ENCODE measurements around the gene CTTNBP2NL.
"Not testable (repeated sequence)": the region's sequence is repeated elsewhere in the genome, so short reads cannot be mapped to it uniquely, and the experiment has no call there.

Gene CTTNBP2NL

DNA sequence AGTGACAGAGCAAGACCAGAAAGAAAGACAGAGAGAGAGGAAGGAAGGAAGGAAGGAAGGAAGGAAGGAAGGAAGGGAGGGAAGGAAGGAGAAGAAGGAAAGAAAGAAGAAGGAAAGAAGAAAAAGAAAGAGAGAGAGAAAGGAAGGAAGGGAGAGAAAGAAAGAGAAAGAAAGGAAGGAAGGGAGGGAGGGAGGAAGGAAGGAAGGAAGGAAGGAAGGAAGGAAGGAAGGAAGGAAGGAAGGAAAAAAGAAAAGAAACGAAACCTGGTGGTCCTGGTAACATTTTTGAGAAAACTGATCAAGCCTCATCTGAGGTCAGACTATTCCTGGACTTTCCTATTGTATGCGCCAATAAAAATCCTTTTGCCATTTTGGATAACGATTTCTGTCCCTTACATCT lies 8.2 kb upstream of the CTTNBP2NL start:
- no peak for DNase-seq

DNA sequence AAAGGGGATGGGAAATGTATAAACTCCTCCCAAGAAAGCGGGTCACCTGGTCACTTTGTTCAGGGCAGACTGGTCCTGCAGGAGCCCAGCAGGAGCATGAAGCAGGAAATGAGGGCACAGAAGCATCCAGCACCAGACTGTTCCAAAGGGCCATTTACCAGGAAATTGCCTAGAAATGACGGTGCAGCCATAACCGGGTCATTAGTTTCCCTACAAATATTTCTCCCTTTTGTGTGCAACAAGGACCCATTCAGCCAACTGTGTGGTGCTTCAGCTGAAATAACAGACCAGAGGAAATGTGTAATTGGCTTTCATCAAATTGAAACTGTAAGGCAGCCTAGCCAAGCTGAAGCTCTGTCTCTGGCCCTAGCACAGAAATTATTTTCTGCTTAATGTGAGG lies 7.6 kb upstream of the CTTNBP2NL start:
- DNase-seq, result no peak

DNA sequence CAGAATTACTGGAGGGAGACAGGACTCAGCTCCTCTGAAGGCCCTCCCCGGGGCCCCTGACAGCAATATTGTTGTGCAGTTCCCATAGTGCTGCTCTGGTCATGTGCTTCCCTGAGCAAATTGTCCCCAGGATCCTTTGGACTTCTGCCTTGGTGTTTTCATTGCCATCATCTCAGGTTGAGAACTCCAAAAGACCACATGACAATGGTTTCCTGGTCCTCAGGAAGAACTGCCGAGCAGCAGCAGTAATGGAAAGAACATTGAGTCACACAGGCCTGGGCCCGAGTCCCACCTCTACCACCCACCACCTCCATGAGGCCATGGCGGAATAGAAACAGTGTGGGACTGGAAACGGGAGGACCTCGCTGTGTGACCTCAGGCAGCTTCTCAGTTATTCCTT lies 6.3 kb upstream of the CTTNBP2NL start:
- no peak for DNase-seq

DNA sequence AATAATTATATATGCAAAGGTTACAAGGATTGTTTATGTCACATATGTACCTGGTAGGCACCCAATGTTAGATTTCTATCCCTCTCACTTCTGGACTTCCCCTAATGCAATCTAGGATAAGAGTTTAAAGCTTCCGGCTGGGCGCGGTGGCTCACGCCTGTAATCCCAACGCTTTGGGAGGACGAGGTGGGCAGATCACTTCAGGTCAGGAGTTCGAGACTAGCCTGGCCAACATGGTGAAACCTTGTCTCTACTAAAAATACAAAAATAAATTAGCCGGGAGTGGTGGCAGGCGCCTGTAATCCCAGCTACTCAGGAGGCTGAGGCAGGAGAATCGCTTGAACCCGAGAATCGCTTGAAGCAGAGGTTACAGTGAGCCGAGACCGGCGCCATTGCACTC lies 5.7 kb upstream of the CTTNBP2NL start:
- not testable (repeated sequence) for DNase-seq

DNA sequence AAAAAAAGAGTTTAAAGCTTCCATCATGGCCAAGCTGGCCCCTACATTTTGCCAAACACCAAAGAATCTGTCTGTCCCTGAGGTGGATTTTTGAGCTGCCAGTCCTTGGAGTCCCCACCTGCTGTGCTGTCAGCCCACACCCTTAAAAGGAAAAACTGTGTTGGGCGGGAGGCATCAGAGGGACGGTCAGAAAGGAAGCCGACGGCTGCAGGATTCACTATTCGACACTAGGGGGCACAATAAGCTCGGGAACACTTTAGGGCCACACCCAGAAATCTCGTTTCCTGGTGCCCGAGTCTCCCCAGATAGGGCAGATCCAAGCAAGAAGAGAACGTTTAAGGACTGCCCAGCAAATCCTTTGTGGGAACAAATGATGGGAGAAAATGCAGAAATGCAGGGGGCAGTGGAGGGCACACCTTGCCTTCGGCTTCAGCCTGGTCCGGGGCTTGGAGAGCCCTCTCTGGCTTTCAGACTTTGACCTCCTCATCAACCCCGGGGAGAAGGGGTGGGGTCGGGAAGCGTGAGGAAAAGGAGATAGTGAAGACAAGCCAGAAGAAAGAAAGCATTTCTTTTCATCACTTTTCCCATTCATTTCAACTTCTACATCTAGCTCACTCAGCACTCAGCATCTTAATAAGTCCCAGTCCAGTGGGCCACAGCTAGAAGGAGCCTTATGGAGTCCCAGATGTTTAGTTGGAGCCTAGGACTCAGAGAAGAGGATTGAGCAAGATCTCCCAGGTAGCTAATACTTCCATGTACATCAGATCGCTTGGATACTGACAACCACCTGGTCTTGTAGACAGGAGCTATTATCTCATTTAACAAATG lies 5.0 kb upstream of the CTTNBP2NL start:
- peak; percentile 98 for DNase-seq

DNA sequence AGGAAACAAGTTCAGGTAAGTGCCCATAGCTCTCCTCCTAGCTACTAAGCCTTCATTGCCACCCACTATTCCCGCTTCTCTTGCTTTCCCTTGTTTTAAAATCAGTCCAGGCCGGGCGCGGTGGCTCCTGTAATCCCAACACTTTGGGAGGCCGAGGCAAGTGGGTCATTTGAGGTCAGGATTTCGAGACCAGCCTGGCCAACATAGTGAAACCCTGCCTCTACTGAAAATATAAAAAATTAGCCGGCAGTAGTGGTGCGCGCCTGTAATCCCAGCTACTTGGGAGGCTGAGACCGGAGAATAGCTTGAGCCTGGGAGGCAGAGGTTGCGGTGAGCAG lies 4.4 kb upstream of the CTTNBP2NL start:
- DNase-seq, result no peak

DNA sequence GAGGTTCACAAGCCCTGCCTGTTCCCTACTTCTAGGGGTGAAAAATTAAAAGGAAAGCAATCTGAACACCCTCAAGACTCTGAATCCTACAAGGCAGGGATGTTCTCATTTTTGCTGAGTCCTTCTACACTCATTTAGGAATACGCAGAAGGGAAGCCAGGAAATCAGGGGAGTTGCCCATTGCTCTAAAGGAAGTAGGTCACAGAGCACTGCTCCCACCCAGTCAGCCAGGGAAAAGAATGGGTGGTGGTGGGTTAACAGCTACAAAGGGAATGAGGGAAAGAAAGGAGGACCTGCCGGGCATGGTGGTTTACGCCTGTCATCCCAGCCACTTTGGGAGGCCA lies 2.4 kb upstream of the CTTNBP2NL start:
- no peak for DNase-seq

DNA sequence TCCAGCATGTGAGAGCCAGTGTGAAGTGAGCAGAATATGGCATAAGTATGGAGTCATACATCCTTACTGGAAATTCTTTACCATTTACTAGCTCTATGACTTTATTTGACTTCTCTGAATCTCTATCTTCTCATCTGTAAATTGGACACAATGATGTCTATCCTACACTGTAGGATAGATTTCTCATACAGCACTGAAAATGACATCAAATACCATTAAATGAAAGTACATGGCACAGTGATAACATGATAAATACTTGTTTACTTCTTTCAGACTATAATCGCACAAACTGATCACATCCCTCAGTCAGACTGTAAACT lies 1.3 kb upstream of the CTTNBP2NL start:
- no peak for DNase-seq

DNA sequence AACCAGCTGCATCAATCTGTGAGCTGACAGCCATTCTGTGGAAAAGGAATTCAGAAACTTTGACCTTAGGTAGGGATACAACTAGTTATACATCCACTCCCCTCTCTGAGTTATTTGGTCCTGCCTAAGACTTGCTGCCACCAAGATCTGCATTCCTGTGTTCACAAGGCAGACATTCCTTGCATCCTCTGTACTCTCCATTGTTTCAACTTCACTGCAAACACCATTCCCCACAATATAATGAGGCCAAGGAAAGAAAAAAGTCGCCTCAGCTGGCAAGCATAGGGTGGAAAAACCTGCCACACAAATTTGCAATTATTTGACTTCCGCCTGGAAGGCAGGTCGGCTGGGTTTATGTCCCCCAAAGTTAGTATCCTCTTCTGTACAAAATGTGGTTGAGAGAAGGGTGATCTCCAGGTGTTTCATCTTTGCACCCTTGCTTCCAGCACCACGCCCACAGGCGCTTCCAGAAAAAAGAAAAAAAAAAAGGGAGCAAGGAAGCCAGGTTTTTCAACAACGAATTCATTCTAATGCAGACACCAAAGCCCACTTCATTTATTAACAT lies 676 bp upstream of the CTTNBP2NL start:
- peak; percentile 32 for DNase-seq

DNA sequence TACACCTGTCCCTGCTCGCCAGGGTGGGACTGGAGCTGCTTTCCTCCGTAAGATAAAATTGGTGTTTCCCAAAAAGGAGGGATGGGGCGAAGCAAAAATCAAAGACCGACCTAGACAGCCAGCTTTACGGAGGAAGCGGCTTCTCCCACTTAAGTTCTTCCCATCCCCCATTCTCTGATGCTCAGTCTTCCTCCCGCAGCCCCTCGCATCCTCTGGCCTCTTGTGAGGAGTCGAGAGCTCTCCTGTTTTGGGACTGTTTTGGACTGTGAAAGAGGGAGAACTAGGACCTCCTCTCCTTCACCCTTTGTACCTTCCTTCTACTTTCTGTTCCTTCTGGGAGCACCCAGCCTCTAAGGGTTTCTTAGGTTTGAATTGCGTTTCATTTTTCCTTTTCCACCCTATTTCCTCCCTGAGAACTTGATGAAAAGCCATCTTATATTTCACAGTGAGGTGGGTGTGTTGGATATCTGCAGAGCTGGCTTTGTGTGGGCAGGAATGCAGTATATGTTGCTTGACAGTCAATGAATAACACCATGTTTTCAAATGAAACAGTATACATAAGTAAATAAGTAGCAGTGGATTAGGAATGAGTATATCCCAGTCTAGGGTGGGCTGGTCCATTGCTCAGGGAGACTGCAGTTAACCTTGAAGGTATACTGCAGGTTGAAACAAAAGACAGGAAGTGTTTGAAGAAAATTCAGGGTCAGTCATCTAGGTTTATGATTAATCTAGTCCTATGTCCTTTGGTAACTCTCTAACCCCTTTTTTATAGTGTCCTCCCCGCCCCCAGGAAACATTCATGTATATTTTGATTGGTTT lies 848 bp downstream of the CTTNBP2NL start:
- peak; percentile 18 for DNase-seq

DNA sequence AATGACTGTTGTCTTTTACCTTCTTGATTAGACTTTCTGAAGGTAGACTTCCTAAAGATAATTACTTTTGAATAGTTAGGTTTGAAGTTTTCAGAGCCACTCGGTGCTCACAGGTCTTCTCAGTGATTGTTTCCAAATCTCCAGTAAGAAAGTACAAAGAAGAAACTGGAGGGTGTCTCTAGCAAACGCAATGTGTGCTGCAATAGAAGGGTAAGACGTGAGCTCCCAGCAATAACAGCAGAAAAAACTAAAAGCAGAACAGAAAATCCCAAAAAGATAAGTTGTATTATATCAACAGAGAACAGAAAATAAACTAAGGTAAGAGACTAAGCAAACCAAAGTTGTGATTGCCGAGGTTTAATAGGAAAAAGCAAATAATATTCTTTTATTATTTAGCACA lies 1.8 kb downstream of the CTTNBP2NL start:
- no peak for DNase-seq

DNA sequence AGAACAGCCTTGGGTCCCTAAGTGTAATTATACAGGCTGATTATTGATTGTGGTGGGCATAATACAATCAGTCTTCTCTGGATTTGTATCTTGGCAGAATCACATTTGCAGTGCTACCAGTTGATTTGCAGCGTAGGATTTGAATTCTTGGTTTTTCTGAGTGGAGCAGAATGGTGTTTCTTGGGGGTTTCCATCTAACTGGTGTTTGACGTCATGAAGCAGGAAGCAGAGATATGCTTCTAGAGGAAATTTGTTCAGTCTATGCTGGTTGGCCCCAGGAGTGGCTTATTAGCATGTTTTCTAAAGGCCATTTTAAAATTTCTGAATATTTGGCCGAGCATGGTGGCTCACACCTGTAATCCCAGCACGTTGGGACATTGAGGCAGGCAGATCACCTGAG lies 3.4 kb downstream of the CTTNBP2NL start:
- DNase-seq, result no peak

DNA sequence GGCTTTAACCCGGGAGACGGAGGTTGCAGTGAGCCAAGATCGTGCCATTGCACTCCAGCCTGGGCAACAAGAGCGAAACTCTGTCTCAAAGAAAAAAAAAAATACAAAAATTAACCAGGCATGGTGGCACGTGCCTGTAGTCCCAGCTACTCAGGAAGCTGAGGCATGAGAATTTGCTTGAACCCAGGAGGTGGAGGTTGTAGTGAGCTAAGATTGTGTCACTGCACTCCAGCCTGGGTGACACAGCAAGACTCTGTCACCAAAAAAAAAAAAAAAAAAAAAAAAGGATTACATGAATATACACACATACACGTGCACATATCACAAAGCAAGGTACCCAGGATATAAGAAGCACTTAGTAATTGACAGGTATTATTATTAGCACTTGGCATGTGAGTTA lies 4.7 kb downstream of the CTTNBP2NL start:
- DNase-seq, result not testable (repeated sequence)

DNA sequence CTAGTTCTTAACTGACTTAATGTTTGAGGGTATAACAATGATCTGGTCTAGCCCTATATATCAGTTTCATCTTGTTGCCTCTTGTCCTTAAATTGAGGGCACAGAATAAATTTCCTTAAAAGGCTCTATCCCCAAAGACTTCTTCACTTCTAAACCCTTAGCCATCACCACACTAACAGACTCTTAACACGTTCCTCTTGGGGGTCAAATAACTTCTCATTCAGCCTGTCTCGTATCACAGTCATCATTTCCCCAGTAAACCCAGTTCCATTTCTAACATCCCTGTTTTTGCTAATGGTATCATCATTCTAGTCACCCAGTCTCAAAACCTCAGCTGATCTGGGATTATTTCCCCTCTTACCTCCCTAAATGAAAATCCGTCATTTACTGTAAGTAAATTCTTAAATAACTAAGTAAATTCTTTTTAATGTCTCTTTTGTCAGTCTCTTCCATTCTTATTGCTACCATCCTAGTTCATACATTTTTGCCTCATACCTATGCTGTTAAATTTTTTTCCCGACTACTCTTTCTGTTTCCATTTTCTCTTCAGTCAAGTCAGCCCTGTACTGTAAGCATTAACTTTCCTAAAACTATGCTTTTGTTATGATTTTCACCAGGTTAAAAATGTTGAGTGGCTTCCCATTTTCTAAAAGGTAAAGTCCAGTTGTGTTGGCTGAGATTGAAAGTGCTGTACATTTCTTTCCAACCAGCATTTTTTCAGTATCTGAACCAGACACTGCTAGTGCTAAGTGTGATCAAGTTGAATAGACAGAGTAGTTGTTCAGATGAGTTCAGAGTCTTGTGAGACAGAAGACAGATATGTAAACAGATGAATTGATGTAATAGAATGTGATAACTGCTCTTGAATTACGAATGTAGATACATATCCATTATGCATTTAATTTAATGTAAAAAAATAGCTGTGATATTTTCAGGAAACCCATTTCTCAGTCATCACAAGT lies 6.9 kb downstream of the CTTNBP2NL start:
- DNase-seq, result no peak

DNA sequence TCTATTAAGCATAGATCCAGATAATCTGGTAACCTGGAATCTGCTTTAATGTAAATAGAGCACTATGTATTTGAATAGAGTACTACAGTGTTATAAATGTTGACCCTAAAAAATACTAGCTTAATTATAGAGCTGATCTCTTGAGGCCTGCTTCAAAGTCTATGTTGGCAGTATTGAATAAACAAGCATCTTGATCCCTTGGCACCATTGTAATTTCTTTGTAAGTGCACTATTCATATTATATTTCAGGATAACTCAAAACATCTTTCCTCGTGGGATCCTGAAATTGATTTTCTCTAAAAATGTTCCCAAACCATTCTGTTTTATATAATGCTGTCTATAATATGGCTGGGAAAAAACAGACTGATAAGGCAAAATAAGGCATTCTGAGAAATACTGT lies 10.8 kb downstream of the CTTNBP2NL start:
- no peak for DNase-seq

DNA sequence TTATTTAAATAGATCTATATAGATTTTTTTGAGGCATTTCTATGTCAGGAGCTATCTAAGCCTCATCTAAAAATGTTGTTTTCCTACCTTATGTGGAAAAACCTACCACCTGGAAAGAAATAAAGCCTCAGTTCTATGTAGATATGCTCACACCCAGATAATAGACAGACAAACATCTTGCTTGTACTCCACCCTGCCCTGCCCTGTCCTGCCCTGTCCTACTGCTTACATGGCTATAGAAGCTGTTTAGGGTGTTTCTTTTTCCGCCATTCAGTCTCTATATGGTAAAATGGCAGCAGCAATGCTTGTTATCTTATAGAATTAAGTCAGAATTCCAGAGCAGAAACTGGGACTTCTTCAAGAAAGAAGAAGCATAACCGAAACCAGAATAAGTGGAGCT lies 13.4 kb downstream of the CTTNBP2NL start:
- no peak for DNase-seq

DNA sequence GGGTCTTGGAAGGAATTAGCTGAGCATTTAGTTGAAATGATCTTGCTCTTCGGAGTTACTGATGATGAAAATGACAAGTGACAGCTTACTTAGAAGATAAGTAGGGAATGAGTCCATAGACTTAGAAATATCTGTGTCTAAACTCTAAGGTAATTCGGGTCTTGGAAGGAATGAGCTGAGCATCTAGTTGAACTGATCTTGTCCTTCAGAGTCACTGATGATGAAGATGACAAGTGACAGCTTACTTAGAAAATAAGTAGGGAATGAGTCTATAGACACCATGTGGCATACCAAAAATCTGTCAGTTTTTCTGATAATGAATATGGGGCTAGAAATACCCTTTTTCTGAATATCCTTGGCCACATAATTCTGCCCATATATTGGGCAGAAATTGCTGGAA lies 14.7 kb downstream of the CTTNBP2NL start:
- DNase-seq, result no peak

DNA sequence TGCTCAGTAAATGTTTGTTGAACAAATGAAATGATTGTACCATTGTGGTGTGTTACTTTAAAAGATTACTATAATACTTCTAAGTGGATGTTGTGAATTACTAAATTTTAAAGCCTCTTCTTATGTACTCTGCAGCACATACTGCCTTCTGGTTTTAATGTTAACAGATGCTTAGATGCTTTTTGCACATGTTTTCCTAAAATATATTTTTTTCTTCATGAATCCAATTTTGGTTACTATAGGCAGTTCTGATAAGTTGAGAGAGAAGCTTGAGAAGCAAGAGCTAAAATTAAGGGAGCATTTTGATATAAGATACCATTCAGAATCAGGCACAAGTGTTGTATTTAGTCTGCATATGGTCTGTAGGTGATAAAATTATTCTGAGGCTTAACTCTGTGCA lies 21.3 kb downstream of the CTTNBP2NL start:
- DNase-seq, result no peak

DNA sequence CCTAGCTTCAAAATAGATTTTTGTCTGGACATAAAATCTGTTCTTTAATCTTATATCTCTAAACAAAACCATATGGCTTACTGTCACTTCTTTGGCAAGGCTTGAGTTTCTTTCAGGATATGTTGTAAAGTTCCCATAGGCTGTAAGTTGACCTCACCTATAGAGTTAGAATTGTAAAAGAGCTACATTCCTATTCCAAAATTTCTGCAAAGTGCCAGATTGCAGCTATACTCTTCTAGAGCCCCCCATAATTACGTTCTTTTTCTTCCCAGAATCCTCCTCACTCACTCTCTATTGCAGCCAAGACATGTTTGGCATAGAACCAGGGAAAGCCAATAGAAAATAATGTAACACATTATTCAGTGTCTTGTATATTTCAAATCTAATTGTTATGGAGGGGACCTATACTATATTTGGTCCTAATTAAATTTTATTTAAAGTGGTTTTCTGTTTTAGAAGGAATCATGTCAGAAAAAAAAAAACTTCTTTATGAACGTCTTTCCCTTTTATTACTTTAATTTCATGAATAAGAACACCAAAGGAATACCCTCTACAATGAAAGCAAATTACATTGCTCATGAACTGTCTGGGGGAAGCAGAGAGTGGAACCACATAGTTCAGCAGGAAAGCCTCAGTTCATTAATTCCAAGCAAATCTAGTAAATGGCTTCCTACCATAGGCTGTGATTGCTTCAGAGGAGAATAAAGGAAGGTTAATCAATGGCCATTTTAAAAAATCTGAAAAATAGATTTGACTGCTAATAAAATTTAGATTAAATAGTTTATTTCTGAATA lies 22.3 kb downstream of the CTTNBP2NL start:
- no peak for DNase-seq

DNA sequence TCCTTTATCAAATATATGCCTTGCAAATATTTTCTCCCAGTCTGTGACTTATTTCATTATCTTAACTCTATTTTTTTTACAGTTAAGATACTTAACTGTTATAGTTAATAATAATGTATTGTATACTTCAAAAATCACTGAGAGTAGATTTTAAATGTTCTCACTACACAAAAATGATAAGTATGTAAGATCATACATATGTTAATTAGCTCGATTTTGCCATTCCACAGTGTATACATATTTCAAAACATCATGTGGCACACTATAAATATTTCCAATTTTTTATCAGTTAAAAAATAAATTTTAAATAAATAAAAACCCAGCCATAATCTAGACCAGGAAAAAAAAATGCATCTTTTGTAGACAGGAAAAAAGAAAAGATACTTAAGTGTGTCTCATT lies 27.2 kb downstream of the CTTNBP2NL start:
- no peak for DNase-seq

DNA sequence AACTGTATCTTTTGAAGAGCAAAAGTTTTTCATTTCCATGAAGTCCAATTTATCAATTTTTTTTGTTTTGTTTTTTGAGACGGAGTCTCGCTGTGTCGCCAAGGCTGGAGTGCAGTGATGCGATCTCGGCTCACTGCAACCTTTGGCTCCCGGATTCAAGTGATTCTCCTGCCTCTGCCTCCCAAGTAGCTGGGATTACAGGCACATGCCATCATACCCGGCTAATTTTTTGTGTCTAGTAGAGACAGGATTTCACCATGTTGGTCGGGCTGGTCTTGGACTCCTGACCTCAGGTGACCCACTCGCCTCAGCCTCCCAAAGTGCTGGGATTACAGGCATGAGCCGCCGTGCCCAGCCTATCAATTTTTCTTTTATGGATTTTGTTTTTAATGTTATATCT lies 27.7 kb downstream of the CTTNBP2NL start:
- DNase-seq, result not testable (repeated sequence)

DNA sequence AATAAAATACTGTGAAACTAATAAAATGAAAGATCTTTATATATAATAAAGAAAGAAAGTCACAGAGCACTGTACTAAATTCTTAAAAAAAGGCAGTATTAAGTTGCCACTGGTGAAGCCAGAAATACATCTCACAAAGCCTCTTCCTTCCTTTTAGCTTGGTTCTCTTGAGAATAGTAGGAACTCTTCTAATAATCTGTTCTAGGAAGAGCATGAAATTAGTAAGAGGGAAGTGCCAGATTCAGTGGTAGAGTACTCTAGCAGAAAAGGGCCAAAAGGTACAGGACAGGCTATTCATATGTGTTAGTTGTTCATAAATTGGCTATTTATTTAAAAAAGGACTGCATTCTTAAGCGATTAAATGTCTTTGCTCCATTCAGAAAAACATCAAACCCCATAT lies 33.7 kb downstream of the CTTNBP2NL start:
- DNase-seq, result no peak

All from DMS79 treated with DMSO at 0.1 percent for 48 hours (cell line).